Ammon's horn (tissue), 1 donor: ENCODE results near the gene SLC39A13.
A peak's percentile ranks its signal among the peaks of the same experiment; 100 is the strongest.

Experiments used
- DNase-seq: peaks from one replicate; pipeline ENCODE4 v3.0.0-alpha.2; 2016; ENCODE audit warnings: low spot score

SLC39A13 gene

DNA sequence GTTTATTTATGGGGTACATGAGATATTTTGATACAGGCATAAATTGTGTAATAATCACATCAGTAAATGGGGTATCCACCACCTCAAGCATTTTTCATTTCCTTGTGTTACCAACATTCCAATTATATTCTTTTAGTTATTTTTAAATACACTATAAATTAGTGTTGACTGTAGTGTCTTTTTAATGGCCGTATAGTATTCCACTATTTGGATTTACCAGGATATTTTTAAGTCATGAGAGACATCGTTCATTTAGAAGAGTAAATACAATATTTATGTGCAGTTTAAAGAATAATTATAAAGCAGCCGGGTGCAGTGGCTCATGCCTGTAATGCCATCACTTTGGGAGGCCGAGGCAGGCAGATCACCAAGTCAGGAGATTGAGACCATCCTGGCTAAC is 23.9 kb upstream of the SLC39A13 start:
- DNase-seq, result no peak

DNA sequence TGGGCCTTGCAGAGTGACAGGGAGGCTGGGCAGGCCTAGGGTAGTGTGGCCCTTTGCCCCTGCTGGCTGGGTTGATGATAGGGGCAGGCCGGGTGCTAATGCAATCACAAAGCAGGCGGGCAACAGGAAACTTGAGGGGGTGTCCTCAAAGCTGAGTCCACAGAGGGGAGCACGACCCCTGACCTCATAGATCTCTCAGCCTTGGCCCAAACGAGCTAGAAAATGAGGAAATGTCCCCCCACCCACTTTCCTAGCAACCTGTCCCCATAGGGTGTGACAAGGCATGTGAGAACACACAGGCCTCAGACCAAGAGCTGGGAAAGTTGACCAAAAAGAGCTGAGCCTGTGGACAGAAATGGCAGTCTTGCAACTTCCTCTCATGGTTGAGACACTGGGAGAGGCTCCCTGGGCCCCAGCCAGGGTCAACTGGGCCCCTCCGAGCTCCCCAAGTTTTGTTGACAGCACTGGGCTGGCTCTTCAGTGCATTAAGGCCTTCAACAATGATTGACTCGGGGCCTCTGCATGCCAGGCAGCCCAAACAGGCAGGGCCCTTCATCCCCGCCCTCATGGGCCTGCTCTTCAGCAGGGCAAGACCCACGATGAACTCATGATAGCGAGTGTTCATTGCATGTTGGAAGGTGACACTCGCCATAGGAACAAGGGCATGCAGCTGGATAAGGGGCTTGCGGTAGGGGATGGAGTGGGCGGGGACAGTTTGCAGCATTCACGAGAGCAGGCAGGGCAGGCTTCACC is 20.3 kb upstream of the SLC39A13 start:
- no peak for DNase-seq

DNA sequence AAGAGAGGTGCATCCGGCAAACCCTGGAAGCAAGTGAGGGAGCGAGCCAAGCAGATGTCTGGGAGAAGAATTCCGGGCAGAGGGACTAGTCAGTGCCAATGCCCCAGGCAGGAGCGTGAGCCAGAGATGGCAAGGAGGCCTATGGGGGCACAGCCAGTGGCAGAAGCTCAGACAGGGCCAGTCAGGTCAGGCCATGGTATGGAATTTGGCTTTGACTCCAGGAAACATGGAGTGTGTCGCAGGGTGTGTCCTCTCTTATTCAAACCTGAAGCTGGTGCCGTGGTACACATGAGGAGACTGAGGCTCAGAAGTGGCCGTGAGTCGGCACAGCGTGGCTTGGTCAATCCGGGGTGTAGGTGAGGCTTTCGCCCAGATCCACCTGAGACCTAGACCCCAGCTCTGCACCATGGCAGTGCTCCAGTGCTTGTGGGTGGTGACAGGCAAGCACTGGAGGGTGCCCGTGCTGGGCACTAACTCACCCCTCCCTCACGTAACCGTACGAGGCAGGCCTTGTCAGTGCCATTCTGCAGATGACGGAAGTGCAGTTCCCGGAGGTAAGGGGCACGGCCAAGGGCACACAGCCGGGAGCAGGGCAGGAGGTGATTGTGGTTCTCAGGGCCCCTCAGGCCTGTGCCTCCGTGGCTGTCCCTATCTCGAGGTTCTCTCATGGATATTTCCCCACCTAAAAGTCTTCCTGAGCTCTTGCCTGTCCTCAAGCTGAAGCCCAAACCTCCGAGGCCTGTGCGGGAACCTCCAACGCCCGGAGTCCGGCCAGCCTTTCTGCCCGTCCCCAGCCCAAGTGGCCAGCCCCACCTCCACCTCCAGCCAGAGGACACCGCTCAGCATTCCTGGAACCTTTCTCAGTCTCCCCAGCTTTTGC is 19.5 kb upstream of the SLC39A13 start:
- no peak for DNase-seq

DNA sequence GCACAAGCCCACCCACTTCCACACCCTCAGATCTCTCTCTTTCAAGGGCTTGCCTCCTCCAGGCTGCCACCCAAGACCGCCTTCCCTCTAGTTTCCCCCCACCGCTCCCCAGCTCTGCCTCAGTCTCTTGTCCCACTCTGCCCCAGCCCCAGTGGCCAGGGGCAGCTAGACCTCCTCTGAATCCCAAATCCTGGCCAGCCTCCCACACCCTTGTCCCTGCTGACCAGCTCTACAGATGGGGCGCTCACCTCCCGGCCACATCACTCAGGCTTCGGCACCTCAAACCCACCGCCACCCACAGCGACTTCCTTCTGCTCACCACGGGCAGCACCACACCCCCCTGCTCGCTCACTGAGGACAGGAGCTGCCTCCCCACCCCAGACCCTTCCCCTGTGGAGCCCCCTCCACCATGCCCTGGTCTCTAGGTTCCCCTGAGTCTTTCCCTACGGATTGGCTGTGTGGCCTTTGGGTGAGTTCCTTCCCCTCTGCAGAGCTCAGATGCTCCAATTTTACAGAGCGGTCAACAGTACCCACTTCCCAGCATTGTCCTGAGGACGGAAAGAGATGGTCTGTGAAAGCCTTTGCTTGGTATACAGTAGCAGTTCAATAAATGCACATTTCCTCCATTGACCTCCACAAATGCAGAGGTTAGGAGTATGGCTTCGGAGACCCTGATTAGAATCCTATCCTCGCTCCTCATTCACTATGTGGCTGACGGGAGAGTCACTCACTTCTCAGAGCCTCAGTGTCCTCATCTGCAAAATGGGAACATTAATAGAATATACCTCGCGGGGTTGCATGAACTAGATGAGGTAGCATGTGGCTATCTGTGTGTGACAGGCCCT is 18.6 kb upstream of the SLC39A13 start:
- DNase-seq, result no peak

DNA sequence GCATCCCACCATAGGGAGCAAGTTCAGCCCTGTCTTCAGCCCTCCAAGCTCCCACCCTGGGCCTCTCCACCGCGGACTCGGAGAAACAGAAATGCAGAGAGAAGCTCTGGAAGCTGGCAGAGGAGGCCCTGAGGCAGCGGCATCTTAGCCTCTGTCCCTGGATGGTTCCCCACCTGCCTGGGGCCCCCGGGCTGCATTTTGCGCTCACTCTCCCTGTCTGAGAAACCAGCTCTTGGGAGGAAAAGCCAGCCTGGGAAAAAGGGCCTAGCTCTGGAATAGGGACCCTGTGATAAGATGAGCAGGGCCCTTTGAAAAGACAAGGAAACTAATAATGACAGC is 18.0 kb upstream of the SLC39A13 start:
- no peak for DNase-seq

DNA sequence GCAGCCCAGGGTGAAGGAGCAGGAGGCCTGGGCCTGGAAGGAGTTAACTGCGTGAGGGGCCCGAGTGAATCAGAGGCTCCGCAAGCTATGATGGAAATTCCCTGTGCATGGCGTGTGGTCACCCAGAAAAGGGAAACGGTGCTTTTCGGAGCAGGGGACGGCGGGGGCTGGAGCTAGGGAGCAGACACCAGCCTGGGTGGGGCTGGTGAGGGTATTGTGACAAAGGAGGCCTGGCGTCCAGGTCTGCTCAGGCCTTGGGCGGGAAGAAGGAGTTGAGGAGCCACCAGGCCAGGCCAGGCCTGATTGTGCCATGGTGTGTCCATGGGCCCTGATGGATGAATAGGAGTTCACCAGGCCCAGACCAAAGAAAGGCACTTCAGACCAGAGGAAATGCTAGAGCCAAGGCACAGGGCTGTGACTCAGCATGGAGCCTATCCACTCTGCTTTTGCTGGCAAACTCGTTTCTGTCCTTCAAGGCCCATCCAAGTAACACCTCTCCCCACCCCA is 17.3 kb upstream of the SLC39A13 start:
- DNase-seq, result no peak

DNA sequence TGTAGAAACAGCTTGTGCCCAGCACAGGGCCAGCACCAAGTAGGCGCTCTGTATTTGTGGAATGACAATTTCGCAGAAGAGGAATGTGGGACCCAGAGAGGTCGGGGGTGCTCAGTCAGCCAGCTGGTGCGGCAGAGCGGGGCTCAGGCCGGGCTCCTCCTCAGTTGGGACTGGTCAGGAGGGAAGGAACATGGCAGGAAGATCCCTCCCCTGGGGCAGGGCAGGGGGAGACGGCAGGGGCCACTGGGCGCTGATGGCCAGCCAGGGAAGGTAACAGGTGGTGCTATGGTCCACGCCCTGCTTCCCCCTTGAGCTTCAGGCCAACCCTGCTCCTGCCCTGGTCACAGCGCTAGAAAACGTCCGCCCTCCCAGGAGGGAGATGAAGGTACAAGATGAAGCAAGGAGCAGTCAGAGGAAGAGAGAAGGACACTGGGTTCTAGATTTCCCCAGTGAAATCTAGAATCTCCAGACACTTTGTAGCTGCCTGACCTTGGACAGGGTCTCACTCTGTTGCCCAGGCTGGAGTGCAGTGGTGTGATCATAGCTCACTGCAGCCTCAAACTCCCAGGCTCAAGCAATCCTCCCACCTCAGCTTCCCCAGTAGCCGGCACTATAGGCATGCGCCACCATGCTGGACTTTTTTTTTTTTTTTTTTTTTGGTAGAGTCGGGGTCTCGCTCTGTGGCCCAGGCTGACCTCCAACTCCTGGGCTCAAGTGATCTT is 16.5 kb upstream of the SLC39A13 start:
- DNase-seq, result no peak

DNA sequence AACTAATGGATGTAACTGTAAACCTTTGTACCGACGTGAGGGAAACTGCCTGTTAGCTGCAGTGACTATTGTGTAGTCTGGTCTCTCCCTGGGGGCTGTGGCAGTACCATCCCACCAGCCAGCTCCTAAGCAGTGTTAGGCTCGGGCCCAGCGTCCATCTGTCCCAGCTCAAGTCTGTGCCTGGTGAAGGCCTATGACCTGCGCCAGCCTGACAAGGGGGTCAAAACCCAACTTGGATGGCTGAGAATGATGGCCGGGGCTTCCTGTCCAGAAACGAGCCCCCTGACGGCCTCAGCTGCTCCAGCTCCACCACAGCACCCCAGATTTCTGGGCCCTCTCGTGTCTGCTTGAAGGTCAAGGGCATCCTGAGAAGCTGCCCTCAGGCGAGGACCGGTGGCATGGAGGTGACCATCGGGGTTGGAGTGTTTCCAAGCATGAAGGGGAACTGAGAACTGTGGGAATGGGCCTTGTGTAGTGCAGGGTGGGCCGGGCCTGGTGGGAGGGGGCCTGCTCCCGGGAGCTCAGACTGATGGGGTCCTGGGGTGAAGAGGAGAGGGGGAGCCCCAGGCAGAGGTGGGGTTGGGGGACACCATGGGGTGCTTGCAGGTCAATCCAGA is 15.7 kb upstream of the SLC39A13 start:
- no peak for DNase-seq

DNA sequence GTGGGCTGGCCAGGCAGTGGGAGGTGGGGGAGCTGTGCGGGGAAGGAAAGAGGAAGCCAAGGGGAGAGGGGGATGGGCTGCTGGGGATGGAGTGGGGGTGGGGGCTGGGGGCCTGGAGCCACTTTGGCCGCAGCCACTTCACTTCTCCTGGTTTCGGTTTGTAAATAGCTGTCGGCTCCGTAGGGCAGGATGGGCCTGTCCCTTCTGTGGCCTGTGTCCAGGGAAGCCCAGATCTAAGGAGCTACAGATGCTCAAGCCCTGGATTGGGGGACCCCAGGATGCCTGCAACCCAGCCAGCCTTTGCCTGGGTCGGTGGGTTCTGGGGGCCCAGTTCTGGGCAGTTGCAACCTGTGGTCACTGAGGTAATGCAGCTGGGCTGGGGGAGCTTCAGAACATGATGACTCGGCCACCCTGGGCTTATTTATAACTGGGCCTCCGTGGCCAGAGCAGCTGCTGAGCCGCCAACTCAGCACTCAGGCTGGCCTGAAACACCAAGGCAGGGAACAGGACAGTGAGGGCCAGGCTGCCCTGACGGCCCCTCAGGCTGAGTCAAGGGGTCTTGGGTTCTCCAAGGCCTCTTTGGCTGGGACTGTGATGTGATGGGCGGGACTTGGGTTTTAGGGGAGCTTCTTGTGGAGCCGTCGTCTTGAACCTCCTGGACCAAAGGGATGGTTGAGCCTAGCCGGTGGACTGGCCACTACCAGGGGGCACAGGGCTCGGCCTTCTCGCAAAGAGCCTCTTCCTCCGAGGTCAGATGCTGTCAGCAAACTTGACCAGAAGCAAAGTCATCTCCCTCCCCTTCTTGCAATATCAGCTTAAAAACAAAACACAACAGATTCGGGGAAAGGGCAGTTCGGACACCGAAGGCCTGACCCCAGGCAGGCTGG is 15.0 kb upstream of the SLC39A13 start:
- DNase-seq, result no peak

DNA sequence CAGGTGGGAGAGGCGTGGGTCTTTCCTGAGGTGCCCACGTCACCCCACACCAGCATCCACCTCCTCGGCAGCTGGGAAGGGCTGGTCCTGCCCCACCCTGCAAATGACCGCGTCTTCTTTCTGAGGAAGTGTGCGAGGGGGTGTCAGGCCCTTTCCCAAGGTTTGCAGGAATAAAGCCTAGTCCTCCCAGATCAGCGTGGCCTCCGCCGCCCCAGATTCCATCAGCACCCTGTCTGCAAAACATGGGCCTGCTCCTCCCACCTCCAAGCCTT is 14.4 kb upstream of the SLC39A13 start:
- peak; percentile 3 for DNase-seq

DNA sequence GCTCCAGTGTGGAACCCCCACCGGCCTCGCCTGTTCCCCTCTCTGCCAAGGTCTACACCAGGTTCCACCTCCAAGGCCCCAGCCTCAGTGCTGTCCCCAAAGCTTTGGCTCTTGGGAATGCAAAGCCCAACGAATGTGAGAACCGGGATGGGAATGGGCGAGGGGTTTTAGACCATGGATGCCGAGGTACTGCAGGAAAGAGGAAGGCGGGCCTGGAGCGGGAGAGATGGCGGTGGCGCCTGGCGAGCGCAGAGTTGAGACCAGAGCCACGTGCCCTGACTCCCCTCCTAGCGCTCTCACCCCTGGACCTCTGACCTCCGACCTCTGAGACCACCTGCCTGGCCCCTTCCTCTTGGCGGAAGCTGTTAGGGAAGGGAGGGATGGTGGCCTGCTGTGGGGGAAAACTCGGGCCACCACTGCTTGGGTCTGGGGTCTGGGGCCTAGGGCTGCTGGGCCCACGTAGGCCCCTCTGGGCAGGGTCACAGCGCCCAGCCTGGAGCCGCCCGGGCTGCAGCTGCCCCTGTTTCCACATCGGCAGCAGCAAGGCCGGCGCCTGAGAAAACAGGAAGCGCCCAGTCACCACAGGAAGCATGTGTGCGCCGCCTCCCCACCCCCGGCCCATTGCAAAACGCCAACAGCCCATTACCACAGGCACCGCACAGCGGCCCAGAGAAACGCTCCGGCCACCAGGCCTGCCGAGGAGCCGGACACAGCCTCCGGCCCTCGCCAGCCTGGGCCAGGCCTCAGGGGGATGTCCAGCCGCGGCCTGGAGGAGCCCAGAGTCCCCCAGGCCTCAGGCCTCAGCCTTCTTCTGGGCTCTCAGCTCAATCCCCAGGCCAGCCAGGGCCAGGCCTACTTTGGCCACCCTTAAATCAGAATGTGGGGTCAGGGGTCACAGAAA is 13.8 kb upstream of the SLC39A13 start:
- peak; percentile 54 for DNase-seq

DNA sequence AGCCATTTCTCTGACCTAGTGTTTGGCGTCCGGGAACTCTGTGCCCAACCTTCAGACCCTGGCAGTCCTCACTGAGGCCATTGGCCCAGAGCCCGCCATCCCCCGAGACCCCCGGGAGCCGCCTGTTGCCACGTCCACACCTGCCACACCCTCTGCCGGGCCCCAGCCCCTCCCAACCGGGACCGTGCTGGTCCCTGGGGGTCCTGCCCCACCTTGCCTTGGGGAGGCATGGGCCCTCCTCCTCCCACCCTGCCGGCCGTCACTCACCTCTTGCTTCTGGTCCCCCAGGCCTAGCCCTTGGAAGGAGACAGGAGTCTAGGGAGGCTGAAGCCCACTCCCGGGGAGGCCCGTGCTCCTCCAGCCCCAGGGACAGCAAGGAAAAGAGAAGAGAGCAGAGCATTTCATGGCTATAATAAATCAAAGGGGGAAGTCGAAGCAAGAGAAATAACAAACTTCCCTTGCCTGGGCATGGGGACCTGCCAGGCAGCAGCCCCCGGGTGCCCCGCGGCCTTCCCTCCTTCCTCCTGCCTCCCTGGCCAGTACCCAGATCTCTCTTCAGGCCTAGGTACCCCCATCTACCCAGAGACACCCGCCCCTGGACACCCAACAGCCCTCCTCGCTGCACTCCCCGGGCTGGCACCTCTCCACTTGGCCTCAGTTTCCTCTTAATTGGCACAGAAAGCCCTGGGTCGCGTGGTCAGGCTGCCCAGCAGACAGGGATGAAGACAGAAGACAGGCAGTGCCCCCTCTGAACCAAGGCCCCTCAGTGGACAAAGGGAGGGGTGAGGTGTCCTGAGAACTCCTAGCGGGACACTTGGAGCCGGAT is 13.0 kb upstream of the SLC39A13 start:
- peak; percentile 21 for DNase-seq

DNA sequence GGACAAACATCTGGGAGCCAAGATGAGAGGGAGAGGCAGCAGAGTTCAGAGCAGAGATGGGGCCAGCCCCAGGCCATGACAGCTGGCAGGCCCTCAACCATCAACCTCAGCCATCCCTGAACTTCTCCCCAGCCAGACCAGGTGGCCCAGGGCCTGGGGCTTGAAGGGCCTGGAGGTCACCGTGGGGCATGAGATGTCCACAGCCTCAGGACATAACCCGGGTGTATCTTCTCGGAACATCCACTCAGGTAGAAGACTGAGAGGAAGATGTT is 12.4 kb upstream of the SLC39A13 start:
- DNase-seq, result no peak

DNA sequence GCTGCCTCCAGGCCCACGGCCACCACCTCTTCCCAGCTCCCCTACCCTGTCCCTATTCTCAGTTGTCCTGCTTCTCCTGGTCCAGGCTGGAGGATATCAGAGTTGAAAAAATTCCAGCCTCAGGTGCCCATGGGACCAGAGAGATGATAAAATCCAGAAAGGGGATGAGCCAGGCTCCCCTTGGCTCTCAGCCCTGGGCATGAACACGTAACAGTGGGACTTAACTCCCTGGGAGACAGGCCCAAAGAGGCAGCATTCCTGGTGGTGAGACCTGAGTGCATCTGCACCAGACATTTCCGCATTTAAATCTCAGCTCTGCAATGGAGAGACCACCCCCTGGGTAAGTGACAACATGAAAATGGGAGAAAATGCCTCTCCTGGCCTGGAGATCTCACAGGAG is 10.4 kb upstream of the SLC39A13 start:
- DNase-seq, result no peak

DNA sequence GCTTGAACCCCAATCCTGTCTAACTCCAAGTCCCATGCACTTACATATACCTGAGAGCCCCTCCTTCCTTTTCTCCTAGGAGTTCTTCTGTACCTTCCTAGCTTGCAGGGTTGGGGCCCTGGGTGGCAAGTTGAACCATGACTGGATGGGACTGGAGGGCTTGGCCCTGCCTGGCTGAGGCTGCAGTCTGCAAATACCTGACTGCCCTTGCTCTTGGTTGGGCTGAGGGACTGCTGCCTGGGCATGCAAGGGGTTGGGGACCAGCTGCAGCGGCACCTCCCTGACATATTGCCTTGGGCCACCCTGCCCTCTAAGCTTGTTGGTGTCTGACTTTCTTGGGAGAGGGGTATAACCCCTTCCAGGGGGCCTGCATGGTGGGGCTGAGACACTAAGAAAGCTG is 9.8 kb upstream of the SLC39A13 start:
- no peak for DNase-seq

DNA sequence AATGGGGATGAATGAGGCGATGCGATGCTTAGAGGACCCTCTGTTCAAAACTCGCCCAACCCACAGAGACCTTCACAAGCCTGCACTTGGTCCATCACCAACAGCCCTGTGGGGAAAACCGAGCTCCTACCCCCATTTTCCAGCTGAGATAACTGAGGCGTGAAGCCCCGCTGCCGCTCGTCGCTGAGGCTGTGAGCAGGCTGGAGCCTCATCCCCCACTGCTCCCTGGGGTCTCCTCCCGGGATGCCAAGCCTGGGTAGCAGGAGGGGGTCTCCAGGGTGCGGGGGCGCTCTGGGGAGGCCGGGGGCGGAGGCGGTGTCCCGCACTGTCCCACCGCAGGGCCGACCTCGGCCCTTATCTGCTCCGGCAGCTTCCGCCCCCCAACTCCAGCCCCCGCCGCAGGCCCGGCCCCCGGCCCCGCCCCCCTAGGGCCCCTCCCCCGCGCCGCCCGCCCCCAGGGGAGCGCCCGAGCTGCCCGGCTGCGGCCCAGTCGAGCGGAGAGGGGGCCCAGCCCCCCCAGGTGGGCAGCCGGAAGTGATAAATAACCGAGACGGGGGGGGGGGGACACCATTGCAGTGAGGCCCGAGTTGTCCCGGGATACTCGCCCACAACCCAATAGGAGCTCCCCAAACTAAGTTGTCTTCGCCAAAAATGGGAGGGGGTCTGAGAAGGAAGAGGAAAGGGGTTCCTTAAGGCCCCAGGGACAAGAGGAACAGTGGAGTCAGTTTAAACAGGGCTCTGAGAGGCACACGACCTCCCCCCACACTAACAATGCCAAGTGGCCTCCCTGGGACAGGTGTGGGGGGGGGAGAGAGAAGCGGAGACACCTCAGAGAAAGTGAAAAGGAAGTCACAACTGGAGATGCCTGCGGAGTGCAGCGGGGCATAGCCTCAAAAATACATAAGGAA is 8.3 kb upstream of the SLC39A13 start:
- DNase-seq, result no peak

DNA sequence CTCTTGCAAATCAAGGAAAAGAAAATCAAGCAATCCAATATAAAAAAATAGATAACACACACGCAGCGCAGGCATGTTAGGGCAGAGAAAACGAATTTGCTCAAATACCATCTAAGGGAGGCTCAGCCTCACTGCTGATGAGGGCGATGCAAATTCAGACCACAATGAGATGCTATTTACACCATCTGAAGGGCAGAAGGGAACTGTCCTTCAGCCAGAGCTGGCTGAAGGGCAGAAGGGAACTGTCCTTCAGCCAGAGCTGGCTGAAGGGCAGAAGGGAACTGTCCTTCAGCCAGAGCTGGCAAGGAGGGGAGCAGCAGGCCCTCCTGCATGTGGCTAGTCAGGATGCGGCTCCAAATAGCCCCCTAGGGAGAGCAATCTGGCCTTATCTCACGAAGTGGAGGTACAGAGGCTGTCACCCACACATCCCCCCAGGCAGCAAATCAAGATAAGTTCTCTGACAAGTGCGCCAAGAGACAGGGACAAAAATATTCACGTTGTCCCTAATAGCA is 7.6 kb upstream of the SLC39A13 start:
- no peak for DNase-seq

DNA sequence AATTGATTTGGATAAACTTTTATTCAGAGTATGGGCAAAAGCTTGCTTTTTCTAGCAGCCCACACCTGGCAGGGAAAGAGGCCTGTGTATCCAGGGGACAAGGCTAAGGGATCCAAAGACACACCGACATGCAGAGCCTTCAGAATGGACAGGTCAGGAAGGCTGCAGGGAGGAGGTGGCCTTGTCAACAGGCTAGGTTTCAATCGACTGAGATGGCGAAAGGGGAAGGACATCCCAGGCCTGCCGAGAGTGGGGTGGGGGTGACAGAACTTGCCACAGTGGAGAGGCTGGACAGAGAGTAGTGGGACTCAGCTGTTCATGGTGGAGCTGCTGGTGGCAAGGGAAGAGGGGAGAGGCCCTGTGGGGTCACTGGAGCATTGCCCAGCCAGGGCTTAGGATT is 5.3 kb upstream of the SLC39A13 start:
- no peak for DNase-seq
